ENCODE data around the gene CCDC8.
"Not testable (repeated sequence)": the region's sequence is repeated elsewhere in the genome, so short reads cannot be mapped to it uniquely, and the experiment has no call there.

The CCDC8 gene

GRCh38 chr19:46428239-46429135 is 15.1 kb upstream of the CCDC8 start, which contains the start of gene PNMA8C:
Gene PNMA8C (minus strand): TSS chr19:46428936. CDS start chr19:46428359, 577 bp downstream.
- DNase-seq (ENCODE audit: low read depth in 2 of 2): peak; percentile 47 to 56

GRCh38 chr19:46427518-46428045 is 14.2 kb upstream of the CCDC8 start:
- DNase-seq (ENCODE audit: low read depth in 2 of 2): no peak

DNA sequence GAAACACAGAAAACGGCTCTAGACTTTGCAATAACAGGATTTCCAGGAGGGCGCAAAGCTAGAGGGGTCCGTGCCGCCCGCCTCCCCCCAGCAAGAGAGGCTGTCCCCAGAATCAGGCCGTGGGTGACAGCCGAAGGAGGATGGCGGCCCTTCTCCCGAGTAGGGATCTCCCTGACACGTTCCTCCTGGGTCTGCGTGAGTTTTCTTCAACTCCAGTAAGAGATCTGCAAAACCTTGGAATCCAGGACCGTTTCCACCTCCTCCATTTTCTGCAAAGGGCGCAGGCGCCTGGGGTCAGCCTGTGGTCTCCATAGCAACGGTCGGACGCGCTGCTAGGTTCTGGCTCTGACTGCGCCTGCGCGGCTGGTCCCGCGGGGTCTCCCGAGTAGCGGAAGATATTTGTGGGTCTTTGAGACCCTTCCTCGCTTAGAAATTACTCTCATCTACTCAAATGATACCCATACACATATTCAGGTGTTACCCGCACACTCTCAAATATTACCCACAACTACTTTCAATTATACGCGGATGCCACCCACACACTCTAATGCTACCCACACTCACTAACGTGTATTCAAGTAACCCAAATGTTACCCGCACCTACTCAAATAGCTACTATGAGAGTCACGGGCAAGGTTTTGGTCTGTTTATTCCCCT is 13.3 kb upstream of the CCDC8 start:
- DNase-seq (ENCODE audit: low read depth in 2 of 2): peak in 1 of 2 donors; percentile 45

DNA sequence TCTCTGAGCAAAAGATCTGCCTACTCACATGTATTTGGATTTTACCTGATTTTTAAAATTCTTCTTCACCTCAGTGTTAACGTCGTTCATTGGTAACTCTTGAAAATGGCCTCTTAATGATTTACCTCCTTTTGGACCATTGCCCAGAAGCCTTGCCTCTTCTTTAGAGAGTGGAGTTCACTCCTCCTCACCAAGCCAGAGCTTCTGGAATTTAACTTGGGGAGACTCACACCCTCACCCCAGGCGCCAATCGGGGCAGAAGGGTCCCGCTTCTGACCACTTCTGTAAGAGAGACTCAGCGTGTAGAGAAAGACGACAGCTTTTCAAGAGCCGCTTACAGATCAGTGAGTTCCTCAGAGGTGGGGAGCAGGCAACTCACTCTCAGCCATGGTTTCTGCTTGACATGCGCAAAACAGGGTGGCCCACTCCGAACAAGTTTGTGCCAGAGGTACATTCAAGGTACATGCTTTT is 12.7 kb upstream of the CCDC8 start:
- no peak for DNase-seq (ENCODE audit: low read depth in 2 of 2)

GRCh38 chr19:46423188-46423587 is 9.8 kb upstream of the CCDC8 start:
- no peak for DNase-seq (ENCODE audit: low read depth in 2 of 2)

DNA sequence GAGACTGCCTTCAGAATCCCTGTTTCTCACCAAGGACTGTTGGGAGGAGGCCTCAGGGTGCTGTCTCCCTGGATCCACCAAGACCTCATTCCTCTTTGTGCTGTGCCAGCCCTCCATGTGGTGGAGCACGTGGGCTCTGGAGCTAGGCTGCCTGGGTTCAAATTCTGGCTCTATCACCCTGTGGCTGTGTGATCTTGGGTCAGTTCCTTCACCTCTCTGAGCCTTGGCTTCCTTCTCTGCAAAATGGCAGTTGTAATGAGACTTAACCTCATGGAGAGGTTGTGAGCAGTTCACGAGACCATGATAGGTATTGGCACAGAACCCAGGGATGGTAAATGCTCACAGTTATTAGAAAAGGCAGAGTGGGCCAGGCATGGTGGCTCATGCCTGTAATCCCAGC is 9.0 kb upstream of the CCDC8 start:
- no peak for DNase-seq (ENCODE audit: low read depth in 2 of 2)

- DNase-seq (ENCODE audit: low read depth in 2 of 2): no peak
Observed at GRCh38 chr19:46420056-46420455, 6.7 kb upstream of the CCDC8 start.

GRCh38 chr19:46415804-46416709 is 2.7 kb upstream of the CCDC8 start:
- peak; percentile 26 to 57 for DNase-seq (ENCODE audit: low read depth in 2 of 2)

DNA sequence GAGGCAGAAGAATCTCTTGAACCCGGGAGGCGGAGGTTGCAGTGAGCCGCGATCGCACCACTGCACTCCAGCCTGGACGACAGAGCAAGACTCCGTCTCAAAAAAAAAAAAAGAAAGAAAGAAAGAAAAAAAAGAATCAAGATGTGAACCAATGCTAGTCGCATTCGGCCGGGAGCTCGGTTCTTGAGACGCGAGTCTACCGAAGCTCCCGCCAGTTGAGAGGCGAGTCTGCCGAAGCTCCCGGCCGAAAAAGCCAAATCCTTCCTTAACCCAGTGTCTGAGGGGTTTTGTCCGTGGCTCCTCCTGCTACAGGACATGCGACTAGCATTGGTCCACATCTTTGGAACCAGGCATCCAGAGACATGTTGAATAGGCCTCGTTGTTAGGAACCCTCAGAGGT is 1.5 kb upstream of the CCDC8 start:
- not testable (repeated sequence) for DNase-seq (ENCODE audit: low read depth in 2 of 2)

DNA sequence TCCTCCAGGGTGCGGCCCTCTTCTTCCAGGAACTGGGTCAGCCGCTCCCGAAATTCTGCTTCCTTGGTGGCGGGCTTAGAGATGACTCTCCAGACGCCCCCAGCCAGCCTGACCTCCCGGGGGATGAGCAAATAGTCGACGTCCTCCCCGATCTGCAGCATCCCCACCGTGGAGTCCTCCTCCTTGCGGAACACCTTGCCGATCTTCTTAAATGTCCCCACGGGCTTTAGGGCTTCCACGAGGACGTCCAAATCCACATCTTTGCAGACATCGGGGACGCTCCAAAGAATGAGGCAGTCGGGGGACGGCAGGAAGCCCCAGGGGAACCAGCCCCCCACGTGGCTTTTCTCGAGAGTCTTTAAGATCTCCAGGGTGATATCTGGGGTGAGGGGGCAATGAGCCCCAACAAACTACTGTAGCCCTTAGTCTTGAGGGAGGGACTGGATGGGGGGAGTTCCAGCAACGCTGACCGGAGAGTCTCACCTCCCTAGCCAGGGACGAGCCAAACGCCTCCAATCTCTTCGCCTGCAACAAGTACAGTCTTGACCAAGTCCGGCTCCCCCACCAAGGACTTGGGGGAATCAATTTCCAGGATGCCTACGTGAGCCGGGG is 608 bp downstream of the CCDC8 start:
- no peak for DNase-seq (ENCODE audit: low read depth in 2 of 2)

- no peak for DNase-seq (ENCODE audit: low read depth in 2 of 2)
Observed at GRCh38 chr19:46411925-46412649, 1.3 kb downstream of the CCDC8 start.

DNA sequence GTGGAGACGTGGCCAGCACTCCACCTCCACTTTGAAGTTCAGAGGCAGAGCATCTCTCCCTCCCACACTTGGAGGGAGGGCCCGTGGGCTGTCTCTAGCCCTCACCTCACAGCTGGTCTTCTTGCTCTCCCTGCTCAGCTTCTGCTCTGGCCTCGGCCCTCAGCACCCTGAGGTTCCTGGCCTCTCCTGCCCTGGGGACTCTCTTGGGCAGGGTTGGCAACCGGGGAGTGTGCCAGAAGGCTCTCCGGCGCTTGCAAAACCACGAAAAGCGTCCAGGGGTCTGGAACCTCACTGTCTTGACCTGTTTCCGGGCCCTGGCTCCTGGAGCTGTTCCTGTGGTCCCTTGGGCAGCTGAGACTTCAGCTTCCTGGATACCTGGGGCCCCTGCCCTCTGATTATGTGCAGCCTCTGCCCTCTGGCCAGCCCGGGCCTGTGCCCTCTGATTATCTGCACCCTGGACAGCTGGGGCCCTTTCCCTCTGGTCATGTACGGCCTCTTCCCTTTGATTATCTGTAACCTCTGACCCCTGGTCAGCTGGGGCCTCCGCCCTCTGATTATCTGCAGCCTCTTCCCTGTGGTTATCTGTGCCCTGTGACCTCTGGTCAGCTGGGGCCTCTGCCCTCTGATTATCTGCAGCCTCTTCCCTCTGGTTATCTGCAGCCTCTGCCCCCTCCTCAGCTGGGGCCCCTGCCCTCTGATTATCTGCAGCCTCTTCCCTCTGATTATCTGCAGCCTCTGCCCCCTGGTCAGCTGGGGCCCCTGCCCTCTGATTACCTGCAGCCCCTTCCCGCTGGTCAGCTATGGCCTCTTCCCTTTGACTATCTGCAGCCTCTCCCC is 2.1 kb downstream of the CCDC8 start:
- DNase-seq (ENCODE audit: low read depth in 2 of 2): no peak

DNA sequence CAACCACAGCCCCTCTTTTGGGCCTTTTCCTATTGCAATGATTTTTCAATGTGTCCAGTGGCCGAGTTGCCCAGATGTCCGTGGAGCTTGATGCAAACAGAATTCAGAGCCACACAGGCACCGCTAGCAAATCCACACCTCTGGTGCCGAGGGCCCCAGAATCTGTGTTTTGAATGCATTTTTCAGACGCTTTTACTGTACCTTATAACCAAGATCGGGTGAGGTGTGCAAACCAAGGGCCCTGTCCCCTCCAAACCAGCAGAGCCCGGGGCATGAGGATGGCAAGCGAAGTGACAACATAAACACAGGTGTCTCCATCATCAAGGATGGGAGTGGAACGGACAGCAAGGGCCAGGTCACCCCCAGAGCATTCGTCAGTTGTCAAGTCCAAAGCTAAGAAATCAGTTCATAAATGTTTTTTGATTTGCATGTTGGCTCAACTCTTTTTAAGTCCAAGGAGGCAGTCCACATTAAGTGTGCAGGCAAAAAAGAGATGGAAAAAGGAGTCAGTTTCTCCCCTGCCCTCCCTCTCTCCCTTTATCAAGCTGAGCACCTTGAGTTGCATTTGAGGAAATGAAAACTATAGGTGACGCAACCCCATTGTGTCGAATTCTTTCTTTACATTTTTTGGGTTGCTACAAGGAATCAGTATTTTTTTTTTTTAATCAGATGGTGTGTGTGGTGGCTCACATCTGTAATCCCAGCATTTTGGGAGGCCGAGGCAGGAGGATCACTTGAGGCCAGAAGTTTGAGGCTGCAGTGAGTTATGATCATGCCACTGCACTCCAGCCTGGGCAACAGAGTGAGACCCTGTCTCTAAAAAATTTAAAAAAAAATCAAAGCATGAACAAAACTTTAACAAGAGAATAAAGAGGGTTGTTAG is 2.9 kb downstream of the CCDC8 start:
- DNase-seq (ENCODE audit: low read depth in 2 of 2): no peak

DNA sequence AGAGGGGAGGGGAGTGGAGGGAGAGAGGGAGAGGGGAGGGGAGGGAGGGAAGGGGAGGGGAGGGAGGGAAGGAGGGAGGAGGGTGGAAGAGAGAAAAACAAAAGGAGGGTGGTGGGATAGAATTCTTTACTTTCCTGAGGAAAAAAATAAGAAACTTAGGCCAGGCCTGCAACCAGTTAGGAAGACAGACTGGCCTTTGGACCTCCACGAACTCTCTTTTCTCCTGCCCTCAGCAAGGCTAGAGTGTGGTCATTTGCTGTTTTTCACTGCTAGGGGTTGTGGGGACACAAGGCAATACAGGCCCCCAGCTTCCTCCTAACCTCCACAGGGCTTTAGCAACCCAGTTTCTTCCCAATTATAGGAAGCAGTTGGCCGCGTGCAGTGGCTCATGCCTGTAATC is 4.2 kb downstream of the CCDC8 start:
- DNase-seq (ENCODE audit: low read depth in 2 of 2): no peak

- DNase-seq (ENCODE audit: low read depth in 2 of 2): no peak
Observed at GRCh38 chr19:46408664-46409039, 4.7 kb downstream of the CCDC8 start.

- no peak for DNase-seq (ENCODE audit: low read depth in 2 of 2)
Observed at GRCh38 chr19:46407856-46408663, 5.3 kb downstream of the CCDC8 start.

DNA sequence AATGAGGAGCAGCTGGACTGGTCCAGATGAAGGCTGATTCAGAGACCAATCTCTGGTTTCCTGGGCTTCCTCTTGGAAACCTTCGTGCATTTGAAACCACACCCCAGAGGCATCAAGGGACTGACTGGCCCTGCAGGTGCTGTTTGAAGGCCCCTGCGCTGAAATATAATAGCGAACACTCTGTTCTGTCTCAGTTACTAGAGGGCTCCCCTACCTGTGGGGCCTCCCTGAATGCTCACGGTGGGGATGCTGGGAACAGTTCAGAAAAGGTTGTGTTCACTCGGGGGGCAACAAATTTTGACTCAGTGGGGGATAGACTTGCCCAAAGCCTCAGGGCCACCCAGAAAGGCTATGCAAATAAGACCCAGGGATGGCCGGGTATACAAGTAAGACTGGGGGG is 6.4 kb downstream of the CCDC8 start:
- no peak for DNase-seq (ENCODE audit: low read depth in 2 of 2)
